SH-SY5Y (cell line): ENCODE results near the gene KCTD10.

Experiments
- GATA2 ChIP-seq: IDR thresholded peaks from 2 replicates; pipeline ENCODE4 v1.6.1; 2011; ENCODE audit warnings: mild to moderate bottlenecking, low read depth, low read length
- GATA3 ChIP-seq: IDR thresholded peaks from 2 replicates; pipeline ENCODE4 v1.6.1; 2011; ENCODE audit warnings: low read depth, mild to moderate bottlenecking, low read length, moderate library complexity

DNA sequence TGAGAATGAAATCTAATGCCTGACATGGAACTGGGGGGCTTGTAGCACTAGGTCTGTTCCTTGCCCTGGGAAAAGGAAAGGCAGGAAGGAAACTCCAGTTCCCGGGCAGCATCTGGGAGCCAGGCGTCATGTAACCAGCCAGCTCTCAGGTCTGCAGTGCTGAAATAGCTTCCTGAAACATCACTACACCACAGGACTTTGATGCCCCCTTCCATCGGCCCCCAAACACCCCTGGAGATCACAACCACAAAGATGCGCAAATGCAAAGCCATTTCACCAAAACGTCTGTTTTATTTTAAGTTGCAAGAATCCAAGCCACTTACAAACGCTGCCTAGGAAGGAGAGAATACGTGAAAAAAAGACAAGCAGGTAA lies 40.9 kb downstream of the KCTD10 start:
- TF ChIP-seq GATA2, result no peak
- TF ChIP-seq GATA3, result no peak
